Right lobe of liver (tissue), 6 donors: ENCODE results near the gene GOLGA6L2. TPM values are rescaled to one million over a fixed set of nuclear protein-coding genes. Genes with fewer than 3 reads are reported as not detected.

Experiments
- ATAC-seq, 4 donors: fragments of 200-7000 bp; cut with Tn5 transposase; one replicate each; pipeline ENCODE4 v1.9.1; 2020; ENCODE audit warnings: mild to moderate bottlenecking in 4 of 4, moderate library complexity in 4 of 4
- DNase-seq, 3 donors: peaks; one replicate each; pipeline ENCODE4 v3.0.0-alpha.2; 2020
- H3K27ac ChIP-seq, 3 donors: fragments of 200-600 bp; one replicate each; pipeline ENCODE4 v1.8.0; 2022
- H3K27me3 ChIP-seq, 2 donors: fragments of 200-600 bp; one replicate each; pipeline ENCODE4 v1.8.0; 2022
- H3K36me3 ChIP-seq, 4 donors: fragments of 200-600 bp; sonication (generic) in 1 of 4; one replicate each; pipeline versions ENCODE4 v1.5.1 to v1.8.0; 2017 to 2022; ENCODE audit warnings: control low read depth in 1 of 4
- H3K4me1 ChIP-seq, 4 donors: fragments of 200-600 bp; sonication (generic) in 1 of 4; one replicate each; pipeline versions ENCODE4 v1.5.1 to v1.8.0; 2017 to 2022; ENCODE audit warnings: control low read depth in 1 of 4
- H3K4me3 ChIP-seq, 3 donors: fragments of 200-600 bp; one replicate each; pipeline ENCODE4 v1.8.0; 2022
- H3K9me3 ChIP-seq, 4 donors: fragments of 200-600 bp; sonication (generic) in 1 of 4; one replicate each; pipeline versions ENCODE4 v1.5.1 to v1.8.0; 2017 to 2022; ENCODE audit warnings: control low read depth in 1 of 4
- CTCF ChIP-seq, 4 donors: fragments of 200-600 bp in 3 of 4; fragments of 450-650 bp in 1 of 4; IDR thresholded peaks; one replicate each; pipeline versions ENCODE4 v1.5.1 to v1.8.0; 2016 to 2022; ENCODE audit warnings: antibody characterized with exemption in 4 of 4, mild to moderate bottlenecking in 2 of 4
- POLR2A ChIP-seq: fragments of 450-650 bp; IDR thresholded peaks from one replicate; pipeline ENCODE4 v1.6.1; 2017; ENCODE audit warnings: antibody characterized with exemption, mild to moderate bottlenecking
- WGBS: methylation state at CpG from one replicate; pipeline ENCODE4 v1.1.6; 2018; ENCODE audit warnings: low coverage, low lambda C conversion rate; ENCODE audit not compliant: insufficient coverage; ENCODE audit errors: missing lambda C conversion rate; 5-methylcytosine and 5-hydroxymethylcytosine counted together
- intact Hi-C, 2 donors: fragments of 100-400 bp; cut with DNase I; formaldehyde crosslinking; loops; one replicate each; pipeline versions ENCODE4 v1.11.2 to v1.14.1; 2022
- total RNA-seq, 6 experiments: library from RNA; depleted of rRNA in 2 of 6; stranded (reverse); fragments of >200 nt in 2 of 6; fragmentation: NEBNext Ultra II Directional in 3 of 6; extraction: Animal tissue kit (Norgen Biotek cat#: 25700) in 3 of 6; gene quantifications; one replicate each; pipeline versions ENCODE4 v1.1.0 to v1.2.4, GENCODE V29; 2016 to 2023
- donor health status: DM: no; HTN: yes; CAD: no.
- donor health status: DM: no; HTN: no; CAD: no.
- donor health status: DM: no; HTN: no; CAD: no.
- donor health status: DM: no; HTN: yes; CAD: no.
- donor health status: DM: no; HTN: yes; CAD: no.

Gene GOLGA6L2
- total RNA-seq, 6 experiments from 2014 or later = not detected

- no peak overlapping the region for H3K4me3 ChIP-seq
- intact Hi-C loops = no loop called here
- DNase-seq = peak in 1 of 3 donors; percentile 21
- H3K27ac ChIP-seq = no peak overlapping the region
- no peak for ATAC-seq
- H3K9me3 ChIP-seq = no peaks in the 10 kb centered on the region
- H3K27me3 ChIP-seq = no peaks in the 10 kb centered on the region
- 59% methylated on average over 10 of the region's 10 CpGs for WGBS
- no peaks in the 10 kb centered on the region for H3K4me1 ChIP-seq
- no peak for TF ChIP-seq CTCF (IDR thresholded peaks at IDR 0.05)
- no peak for TF ChIP-seq POLR2A
- H3K36me3 ChIP-seq = no peaks in the 10 kb centered on the region
These were observed 6.4 kb downstream of the GOLGA6L2 start for GRCh38 chr15:23440596-23440995.

GRCh38 chr15:23439513-23439912 is 7.5 kb downstream of the GOLGA6L2 start:
- Histone ChIP-seq H3K4me3 (no peak overlapping the region), H3K36me3 (no peaks in the 10 kb centered on the region), H3K4me1 (no peaks in the 10 kb centered on the region), H3K27me3 (no peaks in the 10 kb centered on the region), H3K9me3 (no peaks in the 10 kb centered on the region), H3K27ac (no peak overlapping the region)
- TF ChIP-seq POLR2A (no peak), CTCF (IDR thresholded peaks at IDR 0.05) (no peak)
- DNase-seq (no peak), ATAC-seq (no peak)
- intact Hi-C loops = no loop called here
- 47% methylated on average over 5 of the region's 7 CpGs for WGBS

DNA sequence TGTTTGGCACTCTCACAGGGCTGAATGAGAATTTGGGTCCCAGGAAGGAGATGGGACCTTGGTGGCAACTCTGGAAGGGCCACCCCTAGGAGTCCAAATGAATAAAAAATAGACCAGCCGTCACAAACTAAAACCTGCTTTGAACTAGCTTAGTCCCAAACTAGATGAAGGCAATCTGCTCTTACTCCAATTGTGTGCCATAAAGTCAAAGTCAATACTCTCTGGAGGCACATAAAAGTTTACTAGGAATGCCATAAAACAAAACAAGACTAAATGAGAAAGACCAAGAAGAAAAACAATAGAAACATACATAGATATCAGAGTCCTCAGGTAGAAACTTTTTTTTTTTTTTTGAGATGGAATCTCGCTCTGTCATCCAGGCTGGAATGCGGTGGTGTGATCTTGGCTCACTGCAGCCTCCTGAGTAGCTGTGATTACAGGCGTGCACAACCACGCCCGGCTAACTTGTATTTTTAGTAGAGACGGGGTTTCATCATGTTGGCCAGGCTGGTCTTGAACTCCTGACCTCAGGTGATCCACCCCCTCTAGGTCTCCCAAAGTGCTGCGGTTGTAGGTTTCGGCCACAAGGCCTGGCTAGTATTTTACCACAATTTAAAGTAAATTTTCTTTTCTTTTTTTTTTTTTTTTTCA is 8.1 kb downstream of the GOLGA6L2 start:
- 55% methylated on average over 4 of the region's 9 CpGs for WGBS
- Histone ChIP-seq H3K4me3 (no peak overlapping the region), H3K27me3 (no peaks in the 10 kb centered on the region), H3K27ac (no peak overlapping the region), H3K36me3 (no peaks in the 10 kb centered on the region), H3K4me1 (no peaks in the 10 kb centered on the region), H3K9me3 (no peaks in the 10 kb centered on the region)
- DNase-seq = no peak
- TF ChIP-seq POLR2A = no peak
- TF ChIP-seq CTCF (IDR thresholded peaks at IDR 0.05) = no peak
- intact Hi-C loops = no loop called here
- no peak for ATAC-seq

- no peaks in the 10 kb centered on the region for H3K27me3 ChIP-seq
- intact Hi-C loops = no loop called here
- WGBS = 75% methylated on average over 2 of the region's 2 CpGs
- no peak overlapping the region for H3K4me3 ChIP-seq
- no peak for TF ChIP-seq CTCF (IDR thresholded peaks at IDR 0.05)
- no peak for TF ChIP-seq POLR2A
- H3K36me3 ChIP-seq = no peaks in the 10 kb centered on the region
- H3K4me1 ChIP-seq = no peaks in the 10 kb centered on the region
- H3K9me3 ChIP-seq = no peaks in the 10 kb centered on the region
- H3K27ac ChIP-seq = no peak overlapping the region
- no peak for ATAC-seq
- DNase-seq = no peak
These were observed 9.4 kb downstream of the GOLGA6L2 start for GRCh38 chr15:23437673-23438072.
